ENCODE measurements around the gene IL2RG.

DNA sequence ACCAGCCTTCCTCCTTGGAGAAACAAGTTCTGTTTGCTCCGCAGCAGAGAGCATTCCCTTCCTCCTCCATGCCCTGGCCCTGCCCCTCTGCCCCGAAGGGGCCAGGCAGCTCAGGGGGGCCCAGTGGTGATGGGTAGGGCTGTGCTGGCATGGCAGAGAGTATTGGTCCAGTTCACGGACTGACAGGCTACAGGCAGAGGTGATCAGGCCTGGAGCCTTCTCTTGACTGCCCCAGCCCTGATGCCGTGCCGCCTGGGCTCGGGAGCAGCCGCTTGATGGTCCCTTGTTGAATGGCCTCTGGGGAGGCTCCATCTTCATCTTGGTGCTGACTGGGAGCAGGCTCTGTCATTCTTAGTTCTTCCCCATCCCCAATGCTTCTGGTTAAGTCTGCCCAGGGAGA, 42.8 kb upstream of the IL2RG start:
- no peak for TF ChIP-seq POLR2AphosphoS5 (IDR thresholded peaks at IDR 0.05; ENCODE audit: low read length)
- no peak for TF ChIP-seq KAT2A (conservative IDR thresholded peaks at IDR 0.05; ENCODE audit: control insufficient read depth, low read depth, low read length)
- TF ChIP-seq, protein P1, sequence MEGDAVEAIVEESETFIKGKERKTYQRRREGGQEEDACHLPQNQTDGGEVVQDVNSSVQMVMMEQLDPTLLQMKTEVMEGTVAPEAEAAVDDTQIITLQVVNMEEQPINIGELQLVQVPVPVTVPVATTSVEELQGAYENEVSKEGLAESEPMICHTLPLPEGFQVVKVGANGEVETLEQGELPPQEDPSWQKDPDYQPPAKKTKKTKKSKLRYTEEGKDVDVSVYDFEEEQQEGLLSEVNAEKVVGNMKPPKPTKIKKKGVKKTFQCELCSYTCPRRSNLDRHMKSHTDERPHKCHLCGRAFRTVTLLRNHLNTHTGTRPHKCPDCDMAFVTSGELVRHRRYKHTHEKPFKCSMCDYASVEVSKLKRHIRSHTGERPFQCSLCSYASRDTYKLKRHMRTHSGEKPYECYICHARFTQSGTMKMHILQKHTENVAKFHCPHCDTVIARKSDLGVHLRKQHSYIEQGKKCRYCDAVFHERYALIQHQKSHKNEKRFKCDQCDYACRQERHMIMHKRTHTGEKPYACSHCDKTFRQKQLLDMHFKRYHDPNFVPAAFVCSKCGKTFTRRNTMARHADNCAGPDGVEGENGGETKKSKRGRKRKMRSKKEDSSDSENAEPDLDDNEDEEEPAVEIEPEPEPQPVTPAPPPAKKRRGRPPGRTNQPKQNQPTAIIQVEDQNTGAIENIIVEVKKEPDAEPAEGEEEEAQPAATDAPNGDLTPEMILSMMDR (IDR thresholded peaks at IDR 0.05 in 2 of 3, conservative IDR thresholded peaks at IDR 0.05 in 1 of 3; ENCODE audit: control insufficient read depth in 2 of 3, extremely low read depth in 1 of 3, insufficient read depth in 1 of 3, low read depth in 3 of 3, low read length in 3 of 3): no peak
- TF ChIP-seq, protein P2, sequence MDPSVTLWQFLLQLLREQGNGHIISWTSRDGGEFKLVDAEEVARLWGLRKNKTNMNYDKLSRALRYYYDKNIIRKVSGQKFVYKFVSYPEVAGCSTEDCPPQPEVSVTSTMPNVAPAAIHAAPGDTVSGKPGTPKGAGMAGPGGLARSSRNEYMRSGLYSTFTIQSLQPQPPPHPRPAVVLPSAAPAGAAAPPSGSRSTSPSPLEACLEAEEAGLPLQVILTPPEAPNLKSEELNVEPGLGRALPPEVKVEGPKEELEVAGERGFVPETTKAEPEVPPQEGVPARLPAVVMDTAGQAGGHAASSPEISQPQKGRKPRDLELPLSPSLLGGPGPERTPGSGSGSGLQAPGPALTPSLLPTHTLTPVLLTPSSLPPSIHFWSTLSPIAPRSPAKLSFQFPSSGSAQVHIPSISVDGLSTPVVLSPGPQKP (IDR thresholded peaks at IDR 0.05; ENCODE audit: low read depth, low read length): no peak
- TF ChIP-seq PML (IDR thresholded peaks at IDR 0.05; ENCODE audit: low read length): no peak
- TF ChIP-seq POLR2A (IDR thresholded peaks at IDR 0.05; ENCODE audit: low read depth, low read length): no peak
- no peak for TF ChIP-seq EZH2 (IDR thresholded peaks at IDR 0.05; ENCODE audit: borderline replicate concordance, control insufficient read depth, low read depth, low read length)
- no peak for TF ChIP-seq HDAC6 (IDR thresholded peaks at IDR 0.05; ENCODE audit: unreplicated experiment)
- no peak for TF ChIP-seq EP300 (IDR thresholded peaks at IDR 0.05; ENCODE audit: borderline replicate concordance in 1 of 2, control insufficient read depth in 1 of 2, low read depth in 2 of 2, low read length in 2 of 2)

All from GM12878 (cell line).